Gastroesophageal sphincter (tissue), 3 donors: ENCODE results near the gene MTFR1L.

Experiments used
- CTCF ChIP-seq, 4 experiments: fragments of 200-600 bp in 2 of 4; fragments of 450-650 bp in 2 of 4; sonication (generic) in 1 of 4; IDR thresholded peaks; one replicate each; pipeline ENCODE4 v1.5.1; 2017 to 2019; ENCODE audit warnings: antibody characterized with exemption in 4 of 4, mild to moderate bottlenecking in 2 of 4, moderate library complexity in 2 of 4
- POLR2A ChIP-seq, 2 donors: fragments of 450-650 bp; IDR thresholded peaks; one replicate each; pipeline ENCODE4 v1.6.1; 2017; ENCODE audit warnings: antibody characterized with exemption in 2 of 2, mild to moderate bottlenecking in 2 of 2, moderate library complexity in 1 of 2
- POLR2AphosphoS5 ChIP-seq: sonication (generic); formaldehyde crosslinking; IDR thresholded peaks from one replicate; pipeline ENCODE4 v1.6.1; 2017; ENCODE audit warnings: antibody characterized with exemption

GRCh38 chr1:25875856-25876692, 56.3 kb downstream of the MTFR1L start:
- no peak for TF ChIP-seq CTCF (IDR thresholded peaks at IDR 0.05)
- no peak for TF ChIP-seq POLR2A (IDR thresholded peaks at IDR 0.05)
- no peak for TF ChIP-seq POLR2AphosphoS5
